Measurements from ENCODE around the gene LRIT1. TPM values are rescaled to one million over a fixed set of nuclear protein-coding genes. Genes with fewer than 3 reads are reported as not detected.

Gene LRIT1
- total RNA-seq, 1 experiment from 2014 or later: not detected

DNA sequence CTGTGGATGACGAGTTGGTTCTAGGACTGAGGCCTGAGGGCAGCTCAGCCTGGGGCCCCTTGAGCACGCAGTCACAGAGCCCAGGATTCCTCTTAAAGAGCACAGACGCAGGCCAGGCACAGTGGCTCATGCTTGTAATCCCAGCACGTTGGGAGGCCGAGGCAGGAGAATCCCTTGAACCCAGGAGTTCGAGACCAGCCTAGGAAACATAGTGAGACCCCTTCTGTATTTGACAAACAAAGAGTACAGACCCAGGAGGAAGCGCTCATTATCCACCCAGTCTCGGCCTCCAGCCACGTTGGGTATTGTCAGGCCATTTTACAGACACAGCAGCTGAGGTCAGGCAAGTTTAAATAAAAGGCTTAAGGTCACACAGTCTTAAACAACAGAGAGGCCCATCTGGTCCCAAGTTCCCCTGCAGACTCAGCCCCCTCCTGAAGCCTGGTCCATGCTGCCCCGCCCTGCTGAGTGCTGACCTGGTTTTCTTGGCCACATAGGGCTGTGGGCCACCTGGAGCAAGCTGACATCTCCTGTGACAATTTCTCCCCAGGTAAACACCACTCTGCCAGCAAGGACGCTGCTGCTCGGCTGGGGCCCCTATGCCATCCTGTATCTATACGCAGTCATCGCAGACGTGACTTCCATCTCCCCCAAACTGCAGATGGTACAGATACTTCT lies 16.1 kb upstream of the LRIT1 start:
- in situ Hi-C loops (cut with HindIII; ENCODE audit: low pct_unique_long_range_greater_than_20kb, low sequenced_read_pairs): no loop called here
- no peak for DNase-seq (ENCODE audit: low read depth)

DNA sequence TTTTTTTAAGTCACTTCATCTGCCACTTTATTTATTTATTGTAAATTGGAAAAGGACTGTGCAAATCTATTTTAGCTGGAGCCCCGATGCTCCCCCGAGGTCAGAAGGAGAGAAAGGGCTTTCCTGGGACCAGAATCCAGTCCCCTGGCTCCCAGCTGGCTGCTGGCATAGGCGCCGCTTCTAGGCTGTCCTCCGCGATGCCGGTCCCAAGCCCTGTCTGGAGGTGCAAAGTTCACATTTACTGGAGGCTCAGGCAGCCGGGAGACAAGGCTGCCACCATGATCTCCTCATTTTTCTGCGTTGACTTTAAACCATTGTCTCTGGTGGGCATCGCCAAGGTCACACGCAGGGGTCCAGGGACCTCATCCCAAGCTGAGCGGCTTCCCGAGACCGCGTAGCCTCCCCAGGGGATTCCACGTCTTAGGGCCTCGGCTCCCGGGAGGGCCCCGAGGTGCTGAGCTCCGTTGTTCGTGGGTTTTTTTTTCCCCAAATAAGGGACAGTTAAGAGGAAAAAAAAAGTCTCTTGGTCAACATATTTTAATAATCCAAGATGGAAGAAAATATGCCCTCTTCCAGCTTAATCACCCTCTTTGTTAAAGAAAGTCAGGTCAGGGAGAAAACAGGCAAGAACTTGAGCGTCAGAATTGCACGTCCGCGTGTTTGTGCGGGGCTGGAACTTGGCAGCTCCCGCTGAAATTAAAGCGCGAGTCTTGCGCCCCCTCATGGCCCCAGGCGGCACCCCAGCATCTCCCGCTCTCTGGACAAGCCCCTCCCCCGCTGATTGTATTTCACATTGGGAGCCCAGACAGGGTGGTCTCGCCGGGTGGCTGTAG lies 15.4 kb upstream of the LRIT1 start:
- no peak for DNase-seq (ENCODE audit: low read depth)

DNA sequence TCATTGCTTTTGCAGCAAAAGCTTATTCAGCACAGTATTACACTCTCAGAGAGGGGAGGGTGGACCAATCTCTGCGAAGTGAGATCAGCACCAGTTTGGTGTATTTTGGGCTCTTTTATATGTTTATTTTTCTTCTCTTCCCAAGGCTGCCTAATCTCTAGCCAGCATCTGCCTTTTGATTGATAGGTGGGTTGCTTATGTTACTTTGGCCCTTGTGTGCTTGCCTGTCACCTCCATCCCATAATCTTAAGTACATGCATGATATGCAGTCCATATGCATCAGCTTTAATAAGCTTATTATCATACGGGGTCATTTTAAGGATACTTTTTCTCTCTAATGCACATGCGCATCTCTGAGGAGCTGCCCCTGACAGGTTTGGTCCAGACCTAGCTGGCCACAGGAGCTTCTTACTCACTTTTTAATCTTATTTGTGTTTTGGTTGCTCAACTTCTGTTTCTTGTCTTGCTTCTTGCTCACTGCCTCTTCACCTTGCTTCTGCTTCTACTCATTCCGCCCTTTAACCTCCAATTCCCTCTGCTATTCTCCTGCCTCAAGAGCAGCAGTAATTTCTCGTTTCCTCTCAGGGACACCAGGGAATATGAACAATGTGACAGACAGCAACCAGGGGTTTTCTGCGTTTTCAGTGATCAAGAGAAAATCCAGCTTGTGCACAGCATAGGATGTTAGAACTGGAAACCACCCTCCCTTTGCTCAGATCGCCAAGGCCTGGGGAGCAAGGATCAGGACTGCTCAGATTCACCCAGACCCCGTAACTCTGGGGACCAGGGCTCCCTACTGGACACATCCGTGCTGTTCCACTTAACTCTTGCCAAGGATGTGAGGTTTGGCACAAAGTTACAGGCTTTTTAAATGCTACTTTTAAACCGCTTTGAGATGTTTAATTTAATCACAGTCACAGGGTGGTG lies 13.5 kb upstream of the LRIT1 start:
- DNase-seq (ENCODE audit: low read depth): no peak
- in situ Hi-C loops (cut with HindIII; ENCODE audit: low pct_unique_long_range_greater_than_20kb, low sequenced_read_pairs): no loop called here

More for the DNA sequence above, 15.4 kb upstream of the LRIT1 start:
- in situ Hi-C loops (cut with HindIII; ENCODE audit: low pct_unique_long_range_greater_than_20kb, low sequenced_read_pairs): no loop called here

DNA sequence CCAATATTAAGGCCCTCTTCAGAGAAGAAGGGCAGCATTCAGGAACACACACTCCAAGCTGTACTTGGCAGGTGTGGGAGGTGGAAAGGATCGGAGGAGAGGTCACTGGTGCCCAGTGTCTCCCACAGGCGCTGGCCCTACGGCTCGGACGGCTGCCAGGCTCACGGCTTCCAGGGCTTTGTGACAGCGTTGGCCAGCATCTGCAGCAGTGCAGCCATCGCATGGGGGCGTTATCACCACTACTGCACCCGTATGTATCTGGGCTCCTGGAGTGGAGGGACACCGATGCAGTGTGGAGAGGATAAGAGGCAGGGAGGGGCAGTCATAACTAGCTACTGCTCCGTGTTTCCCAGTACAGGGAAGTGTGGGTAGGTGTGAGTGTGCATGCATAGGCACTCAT lies 7.4 kb upstream of the LRIT1 start:
- in situ Hi-C loops (cut with HindIII; ENCODE audit: low pct_unique_long_range_greater_than_20kb, low sequenced_read_pairs): no loop called here
- DNase-seq (ENCODE audit: low read depth): no peak

DNA sequence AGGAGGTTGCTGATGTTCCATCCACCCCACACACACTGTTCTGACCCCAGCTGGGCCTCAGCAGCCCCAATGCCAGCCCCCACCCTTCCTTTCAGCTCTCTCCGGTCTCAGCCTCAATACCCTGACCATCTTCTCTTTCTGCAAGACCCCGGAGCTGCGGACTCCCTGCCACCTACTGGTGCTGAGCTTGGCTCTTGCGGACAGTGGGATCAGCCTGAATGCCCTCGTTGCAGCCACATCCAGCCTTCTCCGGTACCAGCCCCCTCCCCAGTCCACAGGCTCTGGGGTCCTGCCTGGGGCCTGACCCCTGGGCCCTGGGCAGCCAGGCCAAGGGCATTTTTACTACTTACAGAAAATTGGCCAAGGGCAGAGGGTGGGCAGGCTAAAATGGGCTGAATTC lies 6.2 kb upstream of the LRIT1 start:
- DNase-seq (ENCODE audit: low read depth): no peak
- in situ Hi-C loops (cut with HindIII; ENCODE audit: low pct_unique_long_range_greater_than_20kb, low sequenced_read_pairs): no loop called here

DNA sequence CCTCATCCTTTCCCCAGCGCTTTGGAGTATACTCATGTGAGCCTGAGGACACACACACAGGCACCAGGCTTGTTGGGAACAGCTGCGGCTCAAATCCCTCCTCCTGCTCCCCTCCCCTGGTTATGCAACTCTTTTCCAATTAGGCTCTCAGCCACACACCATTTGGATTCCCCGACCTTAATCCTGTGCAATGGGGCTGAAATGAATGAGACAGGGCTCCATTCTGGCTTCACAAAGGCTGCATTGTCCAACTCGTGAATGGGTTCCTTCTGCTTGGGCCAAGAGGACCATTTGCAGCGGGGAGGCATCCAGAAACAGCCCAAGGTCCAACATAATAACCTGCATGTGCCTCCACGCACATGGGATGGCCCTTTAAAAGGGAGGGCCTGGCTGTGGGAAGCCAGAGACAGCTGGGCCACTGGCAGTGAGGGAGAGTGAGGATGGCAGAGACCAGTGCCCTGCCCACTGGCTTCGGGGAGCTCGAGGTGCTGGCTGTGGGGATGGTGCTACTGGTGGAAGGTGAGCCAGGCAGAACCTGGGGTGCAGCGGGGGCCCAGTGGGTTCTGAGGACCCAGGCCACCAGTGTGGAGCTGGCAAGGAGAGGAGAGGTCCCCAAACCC lies 3.4 kb upstream of the LRIT1 start, which contains the start of gene RGR:
RGR (plus strand) TSS at position 403 of the 620 bp plus-strand sequence; CDS start at position 441, 38 bp downstream.
- in situ Hi-C loops (cut with HindIII; ENCODE audit: low pct_unique_long_range_greater_than_20kb, low sequenced_read_pairs): no loop called here
- no peak for DNase-seq (ENCODE audit: low read depth)

DNA sequence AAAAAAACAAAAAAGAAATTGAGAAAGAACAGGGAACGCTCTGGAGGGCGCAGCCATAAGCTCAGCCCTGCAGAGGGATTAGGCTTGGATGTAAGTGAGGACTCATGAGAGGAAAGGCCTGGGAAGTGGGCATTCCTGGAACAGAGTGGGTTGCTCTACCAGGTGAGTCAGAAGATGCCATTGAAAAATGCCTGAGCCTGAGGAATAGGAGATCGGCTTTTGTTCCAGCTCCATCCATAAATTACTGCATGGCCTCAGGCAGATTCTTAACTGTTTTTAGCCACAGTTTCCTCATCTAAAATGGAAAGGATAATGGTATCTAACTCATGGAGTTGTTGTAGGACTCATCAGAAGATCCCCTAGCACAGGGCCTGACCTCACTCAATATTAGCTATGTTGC lies 2.4 kb upstream of the LRIT1 start:
- in situ Hi-C loops (cut with HindIII; ENCODE audit: low pct_unique_long_range_greater_than_20kb, low sequenced_read_pairs): no loop called here

DNA sequence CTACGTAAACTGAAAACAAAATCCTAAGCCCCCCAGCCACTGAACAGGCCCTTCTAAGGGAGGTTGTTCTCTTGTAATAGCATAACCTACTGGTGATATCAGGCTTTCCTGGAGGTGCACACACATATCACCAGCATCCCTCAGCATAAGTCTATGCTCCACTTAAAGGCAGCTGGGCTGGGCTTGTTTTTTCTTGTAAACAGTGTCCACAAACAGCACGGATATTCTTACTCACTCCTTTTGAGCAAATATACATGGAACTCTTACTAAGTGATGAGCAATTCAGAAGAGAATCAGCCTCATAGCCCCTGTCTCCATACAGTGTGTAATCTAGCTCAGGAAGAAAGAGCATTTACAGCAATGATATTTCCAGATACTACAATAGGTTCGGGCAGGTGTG lies 2.4 kb downstream of the LRIT1 start:
- in situ Hi-C loops (cut with HindIII; ENCODE audit: low pct_unique_long_range_greater_than_20kb, low sequenced_read_pairs): no loop called here
- DNase-seq (ENCODE audit: low read depth): no peak

More for the DNA sequence above, 2.4 kb upstream of the LRIT1 start:
- DNase-seq (ENCODE audit: low read depth): no peak

DNA sequence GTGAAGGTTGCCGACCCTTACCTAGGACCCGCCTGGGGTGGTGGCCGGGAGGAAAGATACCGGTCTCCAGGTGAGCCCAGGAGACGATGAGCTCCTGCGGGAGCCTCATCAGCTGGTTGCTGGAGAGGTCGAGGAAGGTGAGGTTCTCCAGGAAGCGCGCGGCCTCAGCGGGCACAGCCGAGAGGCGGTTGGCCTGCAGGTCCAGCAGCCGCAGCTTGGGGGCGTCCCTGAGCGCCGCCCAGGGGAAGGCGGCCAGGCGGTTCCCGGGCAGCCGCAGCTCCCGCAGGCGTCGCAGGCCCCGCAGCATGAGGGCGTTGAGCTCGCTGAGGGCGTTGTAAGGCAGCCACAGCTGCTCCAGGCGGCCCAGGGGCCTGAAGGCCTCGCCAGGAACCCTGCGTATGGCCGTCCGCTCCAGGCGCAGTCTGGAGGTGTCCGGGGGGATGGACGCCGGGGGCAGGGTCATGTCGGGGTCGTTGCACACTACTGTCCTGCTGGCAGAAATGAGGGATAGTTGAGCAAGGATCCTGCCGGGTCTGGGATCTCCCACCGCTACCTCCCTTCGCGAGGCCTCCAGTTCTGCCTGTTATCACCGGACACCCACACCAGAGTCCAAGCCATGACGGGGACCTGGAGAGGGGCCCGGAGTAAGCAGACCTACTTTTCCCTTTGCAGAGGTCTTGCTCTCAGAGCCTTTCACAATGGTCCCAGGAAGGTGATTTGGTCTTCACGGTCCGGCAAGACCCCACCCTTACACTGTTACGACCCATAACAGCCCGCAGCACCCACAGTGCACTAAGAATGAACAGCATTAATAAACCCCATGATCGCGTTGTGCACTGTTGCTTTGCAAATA lies 3.9 kb downstream of the LRIT1 start:
- no peak for DNase-seq (ENCODE audit: low read depth)
- in situ Hi-C loops (cut with HindIII; ENCODE audit: low pct_unique_long_range_greater_than_20kb, low sequenced_read_pairs): no loop called here

DNA sequence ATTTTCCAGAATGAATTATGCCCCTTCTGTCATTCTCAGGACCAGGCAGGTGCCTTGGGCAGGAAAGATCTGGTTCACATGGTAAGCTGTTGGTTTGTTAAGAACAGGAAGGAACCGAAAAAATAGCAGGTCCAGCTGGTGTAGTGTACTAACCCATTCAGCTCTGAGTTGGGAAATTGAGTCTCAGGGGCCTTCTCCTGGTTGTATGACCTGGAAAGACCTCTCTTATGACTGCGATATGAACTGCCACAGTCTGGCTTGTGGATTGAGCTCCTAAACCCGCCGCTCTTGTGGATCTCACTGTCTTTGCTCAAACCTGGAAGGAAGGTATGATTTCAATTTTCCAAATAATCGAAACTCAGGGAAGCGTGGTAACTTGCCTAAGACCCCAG lies 4.5 kb downstream of the LRIT1 start:
- in situ Hi-C loops (cut with HindIII; ENCODE audit: low pct_unique_long_range_greater_than_20kb, low sequenced_read_pairs): no loop called here
- no peak for DNase-seq (ENCODE audit: low read depth)

DNA sequence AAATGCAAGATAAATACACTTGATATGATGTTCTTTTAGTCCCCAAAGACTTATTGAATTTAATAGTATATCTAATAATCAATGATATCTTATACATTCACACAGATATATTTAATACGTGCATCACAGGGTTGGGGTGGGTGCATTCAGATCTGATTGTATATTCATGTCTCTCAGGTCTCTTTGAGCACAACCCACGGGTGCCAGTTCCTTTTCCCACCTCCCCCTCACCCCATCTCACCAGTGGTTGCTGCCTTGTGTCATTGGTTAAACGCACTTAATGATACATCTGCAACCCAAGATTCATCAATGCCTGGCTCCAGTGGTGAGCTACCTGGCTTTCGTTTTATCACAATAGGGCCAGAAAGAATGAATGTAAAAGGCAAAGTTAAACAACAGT lies 6.2 kb downstream of the LRIT1 start:
- no peak for DNase-seq (ENCODE audit: low read depth)
- in situ Hi-C loops (cut with HindIII; ENCODE audit: low pct_unique_long_range_greater_than_20kb, low sequenced_read_pairs): no loop called here

DNA sequence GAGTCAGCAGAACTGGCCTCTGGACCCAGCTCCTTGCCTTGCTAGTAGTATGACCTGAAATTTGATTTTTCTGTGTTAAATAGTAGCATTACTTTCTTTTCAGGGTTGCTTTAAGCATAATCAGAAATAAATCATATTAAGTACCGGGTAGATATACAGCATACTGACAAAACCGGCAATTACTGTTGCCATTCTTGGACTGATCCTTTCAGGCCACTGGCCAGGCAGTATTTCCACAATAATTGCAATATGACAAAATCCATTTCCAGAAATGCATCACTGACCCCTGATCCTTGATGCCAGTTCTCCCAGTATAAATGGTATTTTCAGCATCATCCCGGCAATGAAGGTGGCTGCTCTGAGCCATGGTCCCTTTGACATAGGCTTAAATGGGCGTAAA lies 6.9 kb downstream of the LRIT1 start:
- in situ Hi-C loops (cut with HindIII; ENCODE audit: low pct_unique_long_range_greater_than_20kb, low sequenced_read_pairs): no loop called here
- no peak for DNase-seq (ENCODE audit: low read depth)

DNA sequence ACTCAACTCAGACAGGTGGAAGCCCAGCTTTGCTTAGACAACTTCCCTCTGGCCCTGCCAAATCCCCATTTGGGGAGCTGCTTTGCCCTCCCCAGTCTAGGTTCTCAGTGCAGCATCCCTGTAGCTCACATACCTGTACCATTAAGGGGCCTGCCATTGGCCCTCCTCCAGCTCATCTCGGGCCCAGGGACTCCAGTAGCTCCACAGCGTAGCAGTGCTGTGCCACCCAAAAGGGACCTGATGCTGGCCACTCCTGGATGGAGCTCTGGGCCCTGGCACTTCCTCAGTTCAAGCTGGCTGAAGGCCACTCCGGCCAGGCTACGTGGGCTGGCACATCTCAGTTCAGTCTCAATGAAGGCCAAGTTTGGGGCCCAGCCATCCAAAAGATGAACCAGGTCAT lies 7.4 kb downstream of the LRIT1 start:
- in situ Hi-C loops (cut with HindIII; ENCODE audit: low pct_unique_long_range_greater_than_20kb, low sequenced_read_pairs): no loop called here
- DNase-seq (ENCODE audit: low read depth): no peak

DNA sequence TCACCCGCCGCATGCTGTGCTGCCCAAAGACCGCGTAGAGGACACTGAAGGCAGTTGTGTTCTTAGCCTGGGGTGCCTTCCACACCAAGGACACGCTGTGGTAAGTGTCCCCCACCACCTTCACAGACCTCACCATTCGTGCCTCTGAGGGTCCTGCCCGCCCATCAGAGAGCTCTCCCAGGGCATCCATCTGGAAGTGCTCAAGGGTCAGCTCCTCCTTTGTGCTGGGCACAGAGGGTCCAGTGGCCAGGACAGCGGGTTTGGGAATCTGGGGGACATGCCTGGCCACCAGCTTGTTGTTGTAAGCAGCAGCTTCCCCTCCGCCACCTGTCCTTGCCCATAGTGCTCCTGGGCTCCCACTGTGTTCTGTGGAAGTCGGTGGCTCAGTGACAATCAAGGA lies 9.0 kb downstream of the LRIT1 start:
- no peak for DNase-seq (ENCODE audit: low read depth)
- in situ Hi-C loops (cut with HindIII; ENCODE audit: low pct_unique_long_range_greater_than_20kb, low sequenced_read_pairs): no loop called here

DNA sequence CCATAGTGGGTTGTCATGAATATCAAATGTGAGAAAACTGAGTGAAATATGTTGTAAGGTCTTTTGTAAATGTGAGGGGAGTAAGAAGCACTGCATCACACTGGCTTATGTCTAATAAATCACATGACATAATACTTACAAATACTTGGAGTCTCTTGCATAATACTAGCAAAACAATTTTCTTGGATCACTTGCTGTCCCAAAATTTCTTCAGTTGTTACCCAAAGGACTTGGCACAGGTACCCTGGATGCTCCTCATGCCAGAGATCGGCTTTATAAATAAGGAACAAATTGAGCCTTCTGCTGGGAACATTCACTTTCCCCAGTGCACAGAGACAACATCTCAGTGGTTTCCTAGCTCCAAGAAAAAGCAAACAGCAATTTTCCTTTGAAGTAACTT lies 11.0 kb downstream of the LRIT1 start:
- DNase-seq (ENCODE audit: low read depth): no peak
- in situ Hi-C loops (cut with HindIII; ENCODE audit: low pct_unique_long_range_greater_than_20kb, low sequenced_read_pairs): no loop called here

DNA sequence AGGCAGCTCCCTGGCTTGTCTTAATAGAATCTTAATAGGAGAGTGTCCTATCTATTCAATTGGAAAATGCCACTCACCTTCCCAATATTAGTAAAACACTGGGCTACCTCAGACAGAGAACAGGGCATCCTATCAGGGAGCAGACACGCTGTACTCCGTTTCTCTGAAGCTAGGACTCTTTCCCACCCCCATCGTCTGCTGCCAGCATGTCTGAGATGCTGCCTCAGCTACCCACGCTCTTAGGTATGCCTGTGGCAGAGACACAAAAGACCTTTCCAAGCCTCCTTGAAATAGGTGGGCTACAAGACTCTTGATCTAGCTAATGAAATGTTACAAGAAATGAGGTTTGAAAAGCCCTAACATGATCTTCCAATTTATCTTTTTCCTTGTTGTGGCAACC lies 13.5 kb downstream of the LRIT1 start:
- DNase-seq (ENCODE audit: low read depth): no peak
- in situ Hi-C loops (cut with HindIII; ENCODE audit: low pct_unique_long_range_greater_than_20kb, low sequenced_read_pairs): no loop called here

DNA sequence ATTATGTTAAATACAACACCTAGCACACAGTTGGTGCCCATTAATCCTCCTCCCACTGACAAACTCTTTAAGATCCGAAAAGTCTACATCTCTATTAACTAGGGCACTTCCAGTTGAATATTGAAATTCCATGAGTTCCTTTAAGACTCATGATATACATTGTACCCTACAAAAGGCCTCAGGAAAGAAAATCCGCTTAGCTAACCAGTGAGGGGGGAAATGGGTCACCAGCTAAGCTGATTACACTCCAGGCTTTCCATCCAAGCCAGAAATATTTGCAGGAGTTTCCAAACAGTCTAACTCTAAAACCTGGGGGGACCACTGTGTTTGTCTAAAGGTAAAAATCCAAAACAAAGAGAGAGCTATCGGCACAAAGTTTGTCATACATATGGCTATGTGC lies 14.7 kb downstream of the LRIT1 start:
- in situ Hi-C loops (cut with HindIII; ENCODE audit: low pct_unique_long_range_greater_than_20kb, low sequenced_read_pairs): no loop called here
- DNase-seq (ENCODE audit: low read depth): no peak

All from Caki2 (cell line).